C4-2B (cell line): Measurements from ENCODE around the gene KCNIP4.

Source experiments
- ZFX ChIP-seq: fragments of 450-650 bp; IDR thresholded peaks from 2 replicates; pipeline ENCODE4 v1.6.1; 2017
- TF ChIP-seq, protein P1 (sequence below): fragments of 450-650 bp; conservative IDR thresholded peaks from 2 replicates; pipeline ENCODE4 v1.5.1; 2017; ENCODE audit warnings: mild to moderate bottlenecking

DNA sequence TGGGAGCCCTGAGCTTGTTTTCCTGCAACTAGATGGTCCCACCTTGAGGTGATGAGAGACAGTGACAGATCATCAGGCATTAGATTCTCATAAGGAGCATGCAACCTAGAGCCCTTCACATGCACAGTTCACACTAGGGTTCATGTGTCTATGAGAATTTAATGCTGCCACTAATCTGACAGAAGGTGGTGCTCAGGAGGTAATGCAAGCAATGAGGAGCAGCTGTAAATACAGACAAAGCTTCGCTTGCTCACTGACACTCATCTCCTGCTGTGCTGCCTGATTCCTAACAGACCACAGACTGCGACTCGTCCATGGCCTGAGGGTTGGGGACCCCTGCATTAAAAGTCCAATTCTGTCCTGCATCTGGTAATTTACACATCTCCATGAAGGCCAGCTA, 141.6 kb downstream of the KCNIP4 start:
- TF ChIP-seq, protein P1, sequence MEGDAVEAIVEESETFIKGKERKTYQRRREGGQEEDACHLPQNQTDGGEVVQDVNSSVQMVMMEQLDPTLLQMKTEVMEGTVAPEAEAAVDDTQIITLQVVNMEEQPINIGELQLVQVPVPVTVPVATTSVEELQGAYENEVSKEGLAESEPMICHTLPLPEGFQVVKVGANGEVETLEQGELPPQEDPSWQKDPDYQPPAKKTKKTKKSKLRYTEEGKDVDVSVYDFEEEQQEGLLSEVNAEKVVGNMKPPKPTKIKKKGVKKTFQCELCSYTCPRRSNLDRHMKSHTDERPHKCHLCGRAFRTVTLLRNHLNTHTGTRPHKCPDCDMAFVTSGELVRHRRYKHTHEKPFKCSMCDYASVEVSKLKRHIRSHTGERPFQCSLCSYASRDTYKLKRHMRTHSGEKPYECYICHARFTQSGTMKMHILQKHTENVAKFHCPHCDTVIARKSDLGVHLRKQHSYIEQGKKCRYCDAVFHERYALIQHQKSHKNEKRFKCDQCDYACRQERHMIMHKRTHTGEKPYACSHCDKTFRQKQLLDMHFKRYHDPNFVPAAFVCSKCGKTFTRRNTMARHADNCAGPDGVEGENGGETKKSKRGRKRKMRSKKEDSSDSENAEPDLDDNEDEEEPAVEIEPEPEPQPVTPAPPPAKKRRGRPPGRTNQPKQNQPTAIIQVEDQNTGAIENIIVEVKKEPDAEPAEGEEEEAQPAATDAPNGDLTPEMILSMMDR, result no peak
- TF ChIP-seq ZFX, result no peak
